ENCODE measurements around the gene PDE1A. TPM values are rescaled to one million over a fixed set of nuclear protein-coding genes. Genes with fewer than 3 reads are reported as not detected.

Gene PDE1A
- total and polyA plus RNA-seq, 10 of the 15 experiments (the other 5 are each of a cell fraction or from before 2014, with no cell fraction given) = 1.1 TPM; not detected in 9

- TF ChIP-seq ZNF592 (IDR thresholded peaks at IDR 0.05) (no peak), CUX1 (IDR thresholded peaks at IDR 0.05; ENCODE audit: insufficient replicate concordance, low read depth, low read length) (no peak)
Measured at GRCh38 chr2:182410120-182410519, 16.7 kb downstream of the PDE1A start (continued).

GRCh38 chr2:182406221-182406620 lies 20.6 kb downstream of the PDE1A start:
- ChIA-PET RAD21 (ENCODE audit: unreplicated experiment) (no interaction called here), SMC1A (ENCODE audit: uncharacterized antibody, unreplicated experiment) (no interaction called here), CTCF (interaction anchor here (1.0 kb wide), 2 partner anchors 13 to 14 kb away, joined by 3 read pairs; no protein-coding TSS in a partner anchor), POLR2A (no interaction called here)
- H3K4me3 ChIP-seq = no peak overlapping the region
- no peak overlapping the region for H2AFZ ChIP-seq (ENCODE audit: control insufficient read depth, low read depth, low read length)
- H3K79me2 ChIP-seq (ENCODE audit: control insufficient read depth, insufficient read depth, low read length) = no peaks in the 10 kb centered on the region
- no peaks in the 10 kb centered on the region for H3K4me1 ChIP-seq (ENCODE audit: control insufficient read depth, insufficient read depth, low read length)
- no peak overlapping the region for H3K9ac ChIP-seq (ENCODE audit: control insufficient read depth, insufficient read depth, low read length)
- no peak for DNase-seq (ENCODE audit: low read depth, low spot score)
- intact Hi-C loops (cut with micrococcal nuclease; ENCODE audit: unreplicated experiment) (no loop called here), in situ Hi-C loops (cut with MboI) (no loop called here)
- no peaks in the 10 kb centered on the region for H3K9me3 ChIP-seq (replicated peaks; ENCODE audit: control insufficient read depth, insufficient read depth, low read length)
- no peaks in the 10 kb centered on the region for H3K27me3 ChIP-seq (replicated peaks in 1 of 2; ENCODE audit: control insufficient read depth in 2 of 2, insufficient read depth in 2 of 2, low read length in 1 of 2)
- H3K36me3 ChIP-seq (ENCODE audit: control insufficient read depth in 2 of 2, insufficient read depth in 2 of 2, low read length in 1 of 2) = no peaks in the 10 kb centered on the region
- 0% methylated on average over 1 of the region's 1 CpG for WGBS (ENCODE audit: insufficient coverage, insufficient replicate concordance, low lambda C conversion rate, missing lambda C conversion rate)
- H3K27ac ChIP-seq (ENCODE audit: control insufficient read depth, insufficient read depth) = no peak overlapping the region
- H4K20me1 ChIP-seq (ENCODE audit: control insufficient read depth, insufficient read depth) = no peaks in the 10 kb centered on the region
- H3K4me2 ChIP-seq (ENCODE audit: control insufficient read depth, insufficient read depth) = no peak overlapping the region
- no peak for FAIRE-seq
- no TSS peak for BruUV-seq (replicated peaks)
- TF ChIP-seq MTA3 (IDR thresholded peaks at IDR 0.05; ENCODE audit: borderline replicate concordance, low read length) = no peak
- TF ChIP-seq YY1 (IDR thresholded peaks at IDR 0.05; ENCODE audit: low read depth, low read length) = no peak
- no peak for TF ChIP-seq BHLHE40 (IDR thresholded peaks at IDR 0.05; ENCODE audit: borderline replicate concordance in 1 of 2, low read depth in 2 of 2, low read length in 1 of 2)
- no peak for TF ChIP-seq IRF3 (IDR thresholded peaks at IDR 0.05)
- TF ChIP-seq GATAD2B (conservative IDR thresholded peaks at IDR 0.05; ENCODE audit: low read depth) = no peak
- no peak for TF ChIP-seq BCLAF1 (IDR thresholded peaks at IDR 0.05)
- no peak for ATAC-seq

Data from GM12878 (cell line).